HG03432 (cell line): ENCODE measurements around the gene METAP1.
A peak's percentile ranks its signal among the peaks of the same experiment; 100 is the strongest.
"Not testable (repeated sequence)": the region's sequence is repeated elsewhere in the genome, so short reads cannot be mapped to it uniquely, and the experiment has no call there.

Experiments used
- ATAC-seq: cut with Tn5 transposase; IDR thresholded peaks from one replicate; pipeline ENCODE4 v1.9.1; 2021; ENCODE audit warnings: mild to moderate bottlenecking, moderate library complexity; ENCODE audit not compliant: unreplicated experiment

Gene METAP1

DNA sequence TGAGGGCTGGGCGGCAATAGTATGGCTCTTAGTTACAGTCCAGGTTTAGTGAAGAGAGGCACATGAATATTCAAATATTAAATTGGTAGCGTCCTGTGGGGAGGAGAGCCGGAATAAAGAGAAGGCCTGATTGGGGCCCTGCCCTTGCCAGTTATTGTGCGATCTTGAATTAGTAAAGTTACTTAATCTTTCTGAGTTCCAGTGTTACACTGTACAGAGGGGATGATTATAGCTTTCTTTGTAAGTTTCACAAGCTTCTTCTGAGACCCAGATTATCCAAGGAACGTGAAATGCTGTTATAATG is 1.2 kb downstream of the METAP1 start:
- ATAC-seq, result no peak

DNA sequence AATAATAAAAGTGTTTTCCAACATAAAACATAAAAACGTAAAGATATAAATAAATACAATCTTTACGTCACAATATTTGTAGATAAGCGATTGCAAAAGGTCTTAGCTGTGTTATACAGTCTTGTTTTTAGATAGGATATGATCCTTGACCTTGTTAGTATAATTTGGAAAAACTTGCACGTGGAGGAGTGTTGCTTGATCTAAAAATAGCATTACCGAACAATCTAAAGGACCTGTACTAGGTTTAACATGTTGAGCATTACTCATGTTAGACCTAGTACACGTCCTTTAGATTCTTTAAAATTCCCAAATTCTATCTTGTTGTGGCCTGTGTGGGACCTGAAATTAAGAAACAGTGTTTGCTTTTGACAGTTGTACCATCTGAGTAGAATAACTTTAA is 1.6 kb downstream of the METAP1 start:
- no peak for ATAC-seq

DNA sequence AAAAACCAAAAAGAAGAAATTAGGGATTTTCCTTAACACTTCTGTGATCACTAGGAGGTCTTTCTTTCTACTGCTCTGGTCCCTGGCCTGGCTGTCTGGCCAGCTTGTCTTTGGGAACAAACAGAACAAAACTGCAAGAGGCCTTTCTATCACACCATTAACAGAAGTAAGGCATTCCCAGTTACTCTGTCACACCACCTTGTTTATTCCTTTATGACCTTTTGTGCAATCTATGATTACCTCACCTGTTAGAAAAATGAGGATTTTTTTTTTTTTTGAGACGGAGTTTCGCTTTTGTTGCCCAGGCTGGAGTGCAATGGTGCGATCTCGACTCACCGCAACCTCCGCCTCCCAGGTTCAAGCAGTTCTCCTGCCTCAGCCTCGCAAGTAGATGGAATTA is 3.0 kb downstream of the METAP1 start:
- no peak for ATAC-seq

DNA sequence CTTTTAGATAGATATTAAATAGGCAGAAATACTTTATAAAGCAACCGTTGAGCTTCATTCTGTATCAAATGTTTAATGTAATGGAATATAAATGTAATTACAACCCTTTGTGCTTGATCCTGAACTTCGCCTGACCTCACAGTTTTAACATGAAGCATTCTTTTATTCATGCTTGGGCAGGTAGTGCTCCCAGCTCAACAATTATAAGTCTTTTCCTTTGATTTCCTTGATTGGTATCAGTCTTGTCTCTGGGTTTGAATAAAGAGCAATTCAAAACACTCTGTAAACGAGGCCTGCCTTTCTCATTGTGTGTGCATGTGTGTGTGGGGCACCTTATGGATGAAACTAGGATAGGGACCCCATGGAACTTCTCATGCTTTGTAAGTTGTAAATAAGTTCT is 6.8 kb downstream of the METAP1 start:
- ATAC-seq, result no peak

DNA sequence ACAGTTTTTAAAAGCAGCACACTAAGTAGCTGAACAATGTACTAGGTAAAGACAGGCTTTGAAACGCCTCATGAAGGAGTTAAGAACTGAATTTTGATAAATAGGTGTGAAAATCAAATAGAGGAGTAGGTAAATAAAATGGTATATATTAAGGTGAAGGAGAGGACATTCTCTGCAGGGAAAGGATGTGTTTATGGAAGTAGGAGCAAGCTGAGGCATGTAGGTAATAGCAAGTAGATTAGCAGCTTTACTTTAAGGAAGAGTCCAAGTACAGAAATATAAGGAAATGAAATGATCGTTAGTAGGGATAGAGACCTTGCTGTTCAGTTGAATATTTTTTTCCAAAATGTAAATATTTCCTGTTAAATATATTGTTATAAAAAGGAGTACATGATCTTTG is 12.5 kb downstream of the METAP1 start:
- ATAC-seq, result no peak

DNA sequence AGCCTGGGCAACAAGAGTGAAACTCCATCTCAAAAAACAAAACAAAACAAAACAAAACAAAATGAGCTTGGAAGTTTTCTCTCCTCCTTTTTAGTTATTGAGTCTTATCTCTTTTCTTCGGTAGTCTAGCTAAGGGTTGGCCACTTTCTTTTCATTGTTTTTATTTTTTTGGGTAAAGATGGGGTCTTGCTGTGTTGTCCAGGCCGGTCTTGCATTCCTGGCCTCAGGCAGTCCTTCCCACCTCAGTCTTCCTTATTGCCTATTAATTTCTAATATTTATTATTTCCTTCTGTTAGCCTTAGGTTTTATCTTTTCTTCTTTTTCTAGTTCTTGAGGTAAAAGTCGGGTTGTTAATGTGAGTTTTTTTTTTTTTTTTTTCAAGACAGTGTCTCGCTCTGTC is 16.4 kb downstream of the METAP1 start:
- ATAC-seq, result no peak

DNA sequence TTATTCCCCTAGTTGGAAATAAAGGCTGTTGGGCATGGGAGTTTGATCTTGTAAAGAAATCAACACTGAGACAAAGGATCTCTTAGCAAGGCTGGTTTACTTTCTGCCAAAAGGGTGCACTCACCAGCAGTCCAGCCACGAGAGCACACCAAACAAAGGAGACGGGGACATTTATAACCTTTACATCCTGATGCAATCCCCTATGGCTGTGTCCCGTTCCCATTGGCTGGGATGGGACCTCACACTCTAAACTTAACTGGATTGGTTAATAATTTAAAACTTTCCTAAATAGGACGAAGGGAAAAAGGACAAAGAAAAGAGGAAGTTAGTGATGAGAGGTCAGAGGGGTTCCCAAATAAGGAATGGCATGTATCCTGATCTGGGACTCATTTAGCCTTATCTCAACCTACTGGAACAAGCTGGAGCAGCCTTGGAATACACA is 17.9 kb downstream of the METAP1 start:
- no peak for ATAC-seq

DNA sequence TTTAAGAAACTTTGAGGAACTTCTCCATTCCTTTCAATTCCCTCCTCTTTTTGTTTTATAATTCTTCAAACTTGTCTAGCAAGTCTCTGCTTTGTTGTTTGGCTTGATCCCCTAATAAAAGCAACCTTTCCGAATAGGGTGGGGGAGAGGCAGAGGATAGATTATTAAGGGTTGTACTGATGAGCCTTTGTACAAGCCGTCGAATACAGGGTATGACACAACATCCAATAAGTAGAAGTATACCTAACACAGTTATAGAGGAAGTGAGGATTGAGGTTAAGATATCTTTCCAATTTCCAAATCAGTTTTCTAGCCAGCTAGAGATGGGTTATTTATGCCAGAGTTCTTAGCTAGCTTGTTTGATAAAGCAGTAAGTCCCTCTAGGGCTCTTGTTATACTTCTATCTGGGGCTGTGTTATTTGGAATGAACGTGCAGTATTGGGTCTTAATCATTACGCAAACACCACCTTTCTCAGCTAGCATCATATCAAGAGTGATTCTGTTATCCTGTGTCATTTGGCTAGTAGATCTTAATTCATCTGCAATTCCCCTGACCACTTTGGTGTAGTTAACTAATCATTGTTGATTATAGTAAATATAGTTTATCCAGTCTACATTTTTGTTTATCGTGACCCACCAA is 18.5 kb downstream of the METAP1 start:
- ATAC-seq, result no peak

DNA sequence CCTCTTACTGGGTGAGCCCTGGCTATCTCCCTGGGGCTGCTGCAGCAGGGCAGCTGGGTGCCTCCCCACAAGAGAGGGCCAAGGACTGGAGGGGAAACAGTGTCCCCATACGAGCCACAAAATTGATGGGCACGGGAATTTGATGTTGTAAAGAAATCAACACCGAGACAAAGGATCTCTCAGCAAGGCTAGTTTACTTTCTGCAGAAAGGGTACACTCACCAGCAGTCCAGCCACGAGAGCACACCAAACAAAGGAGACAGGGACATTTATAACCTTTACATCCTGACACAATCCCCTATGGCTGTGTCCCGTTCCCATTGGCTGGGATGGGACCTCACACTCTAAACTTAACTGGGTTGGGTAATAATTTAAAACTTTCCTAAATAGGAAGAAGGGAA is 25.9 kb downstream of the METAP1 start:
- ATAC-seq, result no peak

DNA sequence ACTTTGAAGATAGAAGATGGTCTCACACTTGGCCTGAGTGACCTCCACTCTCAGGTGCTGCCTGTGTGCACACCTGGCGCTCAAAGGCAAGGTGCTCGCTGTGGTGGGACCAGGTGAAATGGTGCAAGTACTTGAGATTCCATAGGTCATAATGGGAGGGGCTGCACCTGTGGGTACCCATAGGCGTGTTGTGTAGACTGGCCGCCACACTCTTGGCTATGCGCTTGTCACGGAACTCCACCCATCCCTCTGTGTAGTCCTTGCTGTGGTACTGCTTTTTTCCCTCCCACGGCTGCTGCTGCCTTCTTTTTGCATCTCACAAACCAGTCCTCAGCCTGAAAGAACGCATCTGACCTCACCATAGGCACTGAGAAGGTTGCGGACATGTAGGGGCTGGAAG is 27.0 kb downstream of the METAP1 start:
- no peak for ATAC-seq

DNA sequence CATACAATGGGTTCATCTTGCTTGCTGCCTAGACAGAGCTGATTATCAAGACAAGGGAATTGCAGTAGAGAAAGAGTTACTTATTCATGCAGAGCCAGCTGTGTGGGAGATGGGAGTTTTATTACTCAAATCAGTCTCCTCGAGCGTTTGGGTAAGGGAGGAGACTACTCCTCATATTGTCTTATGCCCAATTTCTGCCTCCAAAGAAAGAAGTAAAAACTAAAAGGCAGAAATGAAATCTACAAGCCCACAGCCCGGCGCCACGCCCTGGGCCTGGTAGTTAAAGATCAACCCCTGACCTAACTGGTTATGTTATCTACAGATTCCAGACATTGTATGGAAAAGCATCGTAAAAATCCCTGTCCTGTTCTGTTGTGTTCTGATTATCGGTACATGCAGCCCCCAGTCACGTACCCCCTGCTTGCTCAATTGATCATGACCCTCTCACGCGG is 28.3 kb downstream of the METAP1 start:
- not testable (repeated sequence) for ATAC-seq

DNA sequence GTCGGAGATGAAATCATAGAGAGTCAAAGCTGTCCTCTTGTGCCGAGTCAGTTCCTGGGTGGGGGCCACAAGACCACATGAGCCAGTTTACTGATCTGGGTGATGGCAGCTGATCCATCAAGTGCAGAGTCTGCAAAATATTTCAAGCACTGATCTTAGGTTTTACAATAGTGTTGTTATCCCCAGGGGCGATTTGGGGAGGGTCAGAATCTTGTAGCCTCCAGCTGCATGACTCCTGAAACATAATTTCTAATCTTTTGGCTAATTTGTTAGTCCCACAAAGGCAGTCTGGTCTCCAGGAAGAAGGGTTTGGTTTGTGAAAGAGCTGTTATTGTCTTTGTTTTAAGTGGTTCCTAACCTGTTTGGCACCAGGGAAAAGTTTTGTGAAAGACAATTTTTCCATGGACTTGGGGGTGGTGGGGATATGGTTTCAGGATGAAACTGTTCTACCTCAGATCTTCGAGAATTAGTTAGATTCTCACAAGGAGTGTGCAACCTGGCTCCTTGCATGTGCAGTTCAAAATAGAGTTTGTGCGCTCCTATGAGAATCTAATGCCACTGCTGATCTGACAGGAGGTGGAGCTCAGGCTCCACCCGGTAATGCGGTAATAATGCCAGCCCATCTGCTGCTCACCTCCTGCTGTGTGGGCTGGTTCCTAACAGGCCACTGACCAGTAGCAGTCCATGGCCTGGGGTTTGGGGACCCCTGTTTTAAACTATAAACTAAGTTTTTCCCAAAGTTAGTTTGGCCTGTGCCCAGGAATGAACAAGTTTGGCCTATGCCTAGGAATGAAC is 29.2 kb downstream of the METAP1 start:
- ATAC-seq, result no peak

DNA sequence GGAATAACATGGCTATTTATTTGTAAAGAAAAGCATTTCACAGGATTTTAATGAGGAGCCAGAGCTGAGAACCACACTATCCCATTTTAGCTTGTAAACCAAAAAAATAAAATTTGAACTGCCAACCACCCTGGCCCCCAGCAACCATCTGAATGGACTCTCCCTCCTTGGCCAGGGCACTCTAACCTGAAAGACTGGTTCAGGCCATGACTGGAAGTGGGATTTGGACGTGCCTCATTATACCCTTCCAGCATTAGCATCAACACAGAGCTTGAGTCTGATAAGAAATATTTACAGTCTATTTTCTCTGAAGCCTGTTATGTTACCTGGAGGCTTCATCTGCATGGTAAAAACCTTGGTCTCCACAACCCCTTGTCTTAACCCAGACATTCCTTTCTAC is 30.0 kb downstream of the METAP1 start:
- no peak for ATAC-seq

DNA sequence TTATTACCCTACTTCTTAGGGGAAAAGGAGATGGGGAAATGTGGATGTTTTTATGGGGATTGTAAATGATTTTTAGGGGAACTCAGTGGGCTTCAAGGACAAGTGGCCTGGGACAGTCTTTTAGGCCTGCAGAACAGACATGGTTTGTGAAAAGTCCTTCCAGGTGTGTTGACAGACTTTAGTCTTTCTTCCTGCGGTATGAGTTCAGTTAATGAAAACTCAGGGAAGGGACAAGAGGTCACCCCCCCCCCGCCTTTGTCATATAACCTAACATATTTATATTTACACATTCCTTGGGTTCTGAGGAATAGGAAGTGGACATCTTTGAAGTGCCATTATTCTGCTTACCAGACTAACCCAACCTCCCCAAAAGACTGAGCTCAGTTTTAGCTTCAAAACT is 31.8 kb downstream of the METAP1 start:
- no peak for ATAC-seq

DNA sequence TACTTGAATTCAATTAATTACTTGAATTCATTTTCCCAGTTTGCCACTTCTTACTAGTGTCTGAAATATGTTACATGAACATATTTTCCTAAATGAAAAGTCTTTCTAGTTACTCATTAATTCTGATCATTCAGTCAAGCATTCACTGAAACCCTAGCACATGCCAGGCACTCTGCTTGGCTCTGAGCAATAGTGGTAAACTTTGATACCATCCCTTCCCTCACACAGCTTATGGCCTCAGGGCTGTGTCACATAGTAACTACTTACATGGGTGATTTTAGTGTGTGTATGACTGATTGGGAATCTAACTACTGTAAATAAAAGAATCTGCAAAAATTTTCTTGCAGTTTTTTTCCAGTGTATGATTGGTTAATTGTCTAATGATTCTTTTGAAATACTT is 32.7 kb downstream of the METAP1 start:
- peak; percentile 54 for ATAC-seq

DNA sequence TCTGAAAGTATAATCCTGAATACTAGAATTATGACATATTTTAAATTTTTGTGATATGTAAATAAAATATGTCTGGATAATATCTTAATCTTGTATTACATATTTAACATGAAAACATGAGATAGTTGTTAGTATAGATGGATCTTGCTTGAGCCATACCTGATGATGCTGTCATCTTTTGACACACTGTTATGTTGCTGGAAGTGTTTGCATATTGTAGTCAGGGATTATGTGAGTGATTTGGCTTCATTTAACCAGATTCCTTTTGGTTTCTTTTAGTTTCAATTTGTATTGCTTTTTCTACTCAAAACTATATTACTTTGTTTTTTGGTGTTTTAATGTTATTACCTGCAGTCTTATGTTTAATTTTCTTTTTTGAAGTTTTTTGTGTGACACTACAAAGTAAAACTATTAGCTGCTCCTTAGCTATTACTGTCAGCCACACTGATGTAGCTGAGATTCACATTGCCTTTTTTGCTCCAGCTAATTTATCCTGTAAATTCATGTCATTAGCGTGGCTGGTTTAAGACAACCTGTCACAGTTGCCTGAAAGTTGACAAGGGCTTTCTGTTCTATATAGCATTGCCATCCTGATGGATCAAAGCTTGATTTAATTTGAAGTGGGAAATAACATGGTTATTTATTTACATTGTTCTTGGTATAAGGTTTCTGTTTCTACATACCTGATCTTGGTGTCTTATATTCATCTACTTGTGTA is 33.7 kb downstream of the METAP1 start:
- ATAC-seq, result no peak

DNA sequence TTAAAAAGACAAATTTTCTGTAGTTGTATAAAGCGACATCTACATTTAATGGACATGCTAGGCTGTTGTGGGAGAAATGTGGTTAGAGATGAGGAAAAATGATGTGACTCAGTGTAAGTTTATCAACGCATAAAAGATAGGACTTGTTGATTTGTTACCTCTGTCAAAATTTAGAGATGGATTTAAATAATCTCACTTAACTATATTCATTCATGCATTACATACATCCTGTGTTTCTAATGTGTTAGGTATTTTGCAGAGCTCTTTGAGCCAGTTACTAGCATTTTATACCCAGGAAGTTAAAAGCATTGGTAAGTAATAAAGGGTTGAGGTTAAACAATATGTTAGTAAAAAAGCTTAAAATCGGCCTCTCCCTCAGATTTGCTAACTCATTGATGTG is 34.3 kb downstream of the METAP1 start:
- ATAC-seq, result no peak

DNA sequence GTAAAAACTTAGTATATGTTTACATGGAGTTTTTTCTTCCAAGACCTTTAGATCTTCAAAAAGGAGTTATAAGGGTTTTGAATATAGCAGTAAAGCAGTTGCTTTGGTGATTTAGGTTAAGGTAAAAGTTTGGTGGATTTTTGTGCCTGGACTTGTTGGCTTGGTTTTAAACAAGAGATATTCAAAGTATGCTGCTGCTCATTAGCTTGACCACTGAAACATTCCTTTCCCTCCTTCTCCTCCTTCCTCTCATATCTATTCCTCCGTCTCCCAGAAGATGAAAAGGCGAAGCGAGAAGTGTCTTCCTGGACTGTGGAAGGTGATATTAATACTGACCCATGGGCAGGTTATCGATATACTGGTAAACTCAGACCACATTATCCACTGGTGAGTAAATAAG is 38.4 kb downstream of the METAP1 start:
- no peak for ATAC-seq

DNA sequence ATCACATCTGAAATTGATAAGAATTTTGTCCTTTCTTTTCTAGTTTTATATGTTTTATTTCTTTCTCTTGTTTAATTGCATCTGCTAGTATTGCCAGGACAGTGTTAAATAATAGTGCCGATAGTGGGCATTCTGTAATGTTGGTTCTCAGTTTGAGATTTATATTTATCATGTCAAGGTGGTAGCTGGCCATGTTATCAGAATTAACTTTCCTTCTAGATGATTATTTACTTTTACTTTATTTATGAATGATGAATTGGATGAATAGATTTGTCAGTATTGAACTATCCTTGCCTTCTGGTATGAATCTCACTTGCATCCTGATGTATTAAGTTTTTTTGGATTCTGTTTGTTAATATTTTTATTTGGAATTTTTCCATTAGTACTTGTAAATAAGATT is 42.7 kb downstream of the METAP1 start:
- no peak for ATAC-seq

DNA sequence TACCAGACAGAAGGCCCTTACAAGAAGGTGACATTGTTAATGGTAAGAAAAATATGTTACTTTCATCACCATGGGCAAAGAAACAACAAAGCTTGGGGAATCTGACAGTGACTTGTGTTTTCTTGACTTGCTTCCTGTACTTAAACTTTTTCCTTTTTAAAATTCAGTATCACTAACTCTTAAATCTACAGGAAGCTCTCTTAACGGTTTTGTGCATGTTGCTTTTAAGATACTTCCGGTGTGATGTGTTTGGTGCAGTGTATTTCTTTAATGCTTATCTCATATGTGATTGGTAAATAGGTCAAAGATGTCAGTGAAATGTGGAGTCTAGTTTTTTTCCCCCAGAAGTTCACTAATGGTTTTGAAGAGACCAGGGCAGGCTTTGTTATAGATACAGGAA is 47.8 kb downstream of the METAP1 start:
- no peak for ATAC-seq

DNA sequence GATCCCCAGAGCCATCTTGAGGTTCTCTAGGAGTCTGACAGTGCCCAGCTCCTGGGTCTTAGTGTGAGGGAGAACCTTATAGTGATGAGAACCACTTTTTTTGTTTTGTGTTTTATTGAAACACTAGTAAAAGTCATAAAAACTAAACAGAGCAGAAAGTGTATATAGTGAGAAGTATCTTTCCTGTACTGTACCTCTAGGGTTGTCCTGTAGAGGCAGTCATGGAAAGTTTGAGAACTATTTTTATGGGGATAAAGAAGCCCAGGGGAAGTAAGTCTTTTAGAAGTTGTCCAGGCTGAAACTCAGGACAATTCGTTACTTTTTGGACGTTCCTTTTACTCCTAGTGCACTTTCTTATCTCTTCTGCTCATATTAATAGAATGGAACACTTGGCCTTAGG is 52.2 kb downstream of the METAP1 start:
- ATAC-seq, result no peak

DNA sequence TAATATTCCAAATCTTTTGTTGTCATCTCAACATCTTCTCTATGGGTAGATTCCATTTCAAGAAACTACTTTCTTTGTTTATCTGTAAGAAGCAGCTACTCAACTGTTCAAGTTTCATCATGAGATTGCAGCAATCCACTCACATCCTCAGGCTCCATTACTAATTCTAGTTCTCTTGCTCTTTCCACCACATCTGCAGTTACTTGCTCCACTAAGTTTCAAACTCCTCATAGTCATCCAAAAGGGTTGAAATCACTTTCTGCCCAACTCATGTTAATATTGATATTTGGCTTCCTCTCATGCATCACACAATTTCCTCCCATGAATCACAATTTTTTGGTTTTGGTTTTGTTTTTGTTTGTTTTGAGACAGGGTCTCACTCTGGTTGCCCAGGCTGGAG is 57.4 kb downstream of the METAP1 start:
- ATAC-seq, result no peak
